ENCODE data around the gene TSTD2.

The TSTD2 gene

GRCh38 chr9:97632985-97633858 lies at the start of gene TSTD2, which contains the start of gene NCBP1:
TSTD2 (minus strand) TSS chr9:97633368; CDS start chr9:97627562, 5,806 bp downstream.
NCBP1 (plus strand) TSS chr9:97633821; CDS start chr9:97633882, 61 bp downstream.
- DNase-seq: peak; percentile 95 to 98

DNA sequence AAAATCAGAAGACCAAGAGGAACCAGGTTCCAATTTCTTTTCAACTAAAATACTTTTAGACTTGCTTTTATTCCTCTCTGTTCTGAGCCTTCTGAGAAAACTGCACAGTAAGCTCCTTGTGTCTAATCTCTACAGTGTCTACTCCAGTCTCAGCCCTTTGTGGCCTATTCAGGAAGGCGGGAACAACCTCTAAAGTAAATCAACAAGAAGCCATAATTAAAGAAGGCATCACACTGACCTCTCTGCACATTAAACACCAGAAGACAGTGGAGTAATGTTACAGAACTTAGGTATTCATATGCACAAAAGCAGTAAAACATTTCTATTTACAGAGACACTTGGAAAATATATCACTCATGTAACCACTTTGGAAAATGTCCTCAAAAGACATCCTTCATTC lies 49.1 kb upstream of the TSTD2 start:
- DNase-seq: no peak

DNA sequence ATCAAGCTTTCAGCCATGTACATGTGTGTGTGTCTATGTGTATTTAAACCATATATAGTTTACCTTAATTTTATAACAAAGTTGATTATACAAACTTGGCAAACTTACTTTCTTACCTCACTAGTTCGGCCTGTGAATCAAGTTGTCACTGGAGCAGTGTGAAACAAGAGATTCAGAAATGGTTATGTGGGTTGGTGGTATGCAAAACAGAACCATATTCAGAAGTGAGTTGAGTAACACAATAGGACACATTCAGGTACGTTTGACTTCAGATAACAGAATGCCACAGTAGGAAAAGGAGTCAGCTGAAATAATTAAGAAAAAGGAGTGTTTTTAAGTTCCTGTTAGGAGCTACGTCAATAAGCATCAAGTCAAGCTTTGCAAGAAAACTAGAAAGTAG lies 42.5 kb upstream of the TSTD2 start:
- DNase-seq: no peak

- DNase-seq: no peak
These were observed 40.8 kb upstream of the TSTD2 start for GRCh38 chr9:97673922-97674321.

DNA sequence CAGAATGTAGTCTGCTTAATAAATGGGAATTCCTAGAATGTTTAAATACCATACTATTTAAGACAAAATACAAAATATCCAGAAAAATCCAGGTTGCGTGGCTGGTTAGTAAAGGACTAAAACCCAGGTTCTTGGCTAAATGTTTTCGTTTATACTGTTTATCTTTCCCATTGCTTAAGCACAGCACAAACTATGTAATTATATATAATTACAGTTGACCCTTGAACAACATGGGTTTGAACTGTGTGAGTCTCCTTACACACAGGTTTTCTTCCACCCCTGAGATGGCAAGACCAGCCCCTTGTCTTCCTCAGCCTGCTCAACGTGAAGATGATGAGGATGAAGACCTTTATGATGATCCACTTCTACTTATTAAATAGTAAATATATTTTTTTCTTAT lies 39.2 kb upstream of the TSTD2 start:
- DNase-seq: no peak

- no peak for DNase-seq
These were observed 37.4 kb upstream of the TSTD2 start for GRCh38 chr9:97670586-97670985.

DNA sequence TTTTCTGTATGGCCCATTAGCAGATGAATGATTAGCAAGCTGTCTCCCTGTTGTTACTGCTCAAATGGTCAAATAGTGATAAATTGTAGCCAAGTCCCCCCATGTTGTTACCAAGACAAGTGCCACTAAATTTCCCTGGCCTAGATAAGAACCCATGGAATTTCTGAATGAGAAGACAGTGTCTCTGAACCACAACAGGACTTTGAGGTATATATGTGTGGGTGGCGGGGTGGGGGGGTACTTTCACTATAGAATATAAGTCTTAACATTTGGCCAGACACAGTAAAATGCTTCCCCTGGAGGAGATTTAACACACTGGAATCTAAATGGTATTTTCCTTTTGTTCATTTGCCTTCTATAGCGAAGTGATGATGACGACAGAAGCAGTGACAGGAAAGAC lies 35.3 kb upstream of the TSTD2 start:
- DNase-seq: no peak

DNA sequence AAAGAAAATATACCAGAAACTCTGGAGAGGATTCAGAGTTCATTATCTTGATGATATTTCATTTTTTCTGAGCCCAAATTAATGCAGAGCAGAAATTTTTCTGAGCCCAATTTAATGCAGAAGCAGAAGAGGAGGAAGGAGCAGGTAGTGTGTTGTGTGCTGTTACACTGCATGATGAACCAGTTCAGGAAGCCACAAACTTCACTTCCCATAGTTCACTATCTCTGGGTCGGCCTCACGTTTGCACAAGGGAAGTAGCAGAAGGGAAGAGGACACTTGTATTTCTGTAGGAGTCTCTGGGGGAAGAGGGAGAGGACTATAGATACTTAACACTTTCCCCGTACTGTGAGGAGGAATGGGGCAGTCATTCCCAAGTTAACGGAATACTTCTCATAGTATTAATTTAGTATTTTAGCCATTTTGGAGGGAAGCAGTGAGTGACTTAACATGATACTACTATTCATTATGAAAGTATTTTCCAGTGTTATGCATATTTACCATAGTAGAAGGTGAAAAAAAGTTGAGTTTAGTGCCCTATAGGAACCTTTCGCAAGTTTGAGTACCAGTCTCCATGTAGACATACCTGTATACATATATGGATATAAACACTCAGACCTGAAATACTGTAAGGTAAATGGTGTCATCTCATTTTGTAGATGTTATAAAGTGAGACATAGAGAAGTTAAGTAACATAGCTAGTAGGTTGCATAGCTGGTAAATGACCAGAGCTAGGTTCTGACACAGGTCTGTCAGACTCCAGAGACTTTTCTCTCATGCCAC lies 33.9 kb upstream of the TSTD2 start:
- no peak for DNase-seq

- no peak for DNase-seq
These were observed 32.6 kb upstream of the TSTD2 start for GRCh38 chr9:97665742-97666141.

- no peak for DNase-seq
These were observed 27.7 kb upstream of the TSTD2 start for GRCh38 chr9:97660847-97661246.

GRCh38 chr9:97660340-97660739 lies 27.2 kb upstream of the TSTD2 start:
- no peak for DNase-seq

- DNase-seq: no peak
These were observed 26.6 kb upstream of the TSTD2 start for GRCh38 chr9:97659771-97660170.

DNA sequence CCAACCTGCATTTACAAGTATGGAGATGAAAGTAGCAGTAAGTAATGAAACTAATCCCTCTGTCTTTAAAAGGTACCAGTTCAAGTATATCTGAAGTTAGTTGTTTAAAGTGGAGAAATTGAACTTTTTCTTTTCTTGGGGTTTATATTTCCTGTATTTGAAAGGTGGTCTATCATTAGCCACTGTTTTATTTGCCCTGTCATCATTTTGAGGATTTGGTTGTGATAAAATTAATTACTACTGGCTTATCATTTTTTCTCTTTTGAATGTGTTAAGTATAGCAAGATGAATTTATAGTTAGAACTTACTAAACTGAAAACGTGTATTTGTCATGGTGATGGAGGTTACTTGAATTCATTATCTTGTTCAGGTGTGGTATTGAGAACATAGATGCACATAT lies 25.5 kb upstream of the TSTD2 start:
- DNase-seq: no peak

DNA sequence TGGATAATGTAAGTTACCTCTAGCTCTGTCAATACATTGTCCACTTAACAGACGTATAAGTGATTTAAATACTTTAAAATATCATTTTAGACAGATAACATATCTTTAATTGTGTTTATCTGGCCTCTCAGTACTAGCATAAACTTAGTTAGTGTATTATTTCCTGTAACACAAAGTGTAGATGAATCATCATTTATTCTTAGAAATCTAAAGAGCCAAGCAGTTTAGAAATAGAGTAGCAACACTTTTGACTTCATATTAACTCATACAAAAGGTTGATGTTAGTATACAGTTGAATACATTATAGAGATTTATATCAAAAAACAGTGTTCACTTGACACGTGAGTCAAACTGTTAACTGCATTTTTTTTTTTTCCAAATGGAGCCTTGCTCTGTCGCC lies 18.5 kb upstream of the TSTD2 start:
- DNase-seq: no peak

DNA sequence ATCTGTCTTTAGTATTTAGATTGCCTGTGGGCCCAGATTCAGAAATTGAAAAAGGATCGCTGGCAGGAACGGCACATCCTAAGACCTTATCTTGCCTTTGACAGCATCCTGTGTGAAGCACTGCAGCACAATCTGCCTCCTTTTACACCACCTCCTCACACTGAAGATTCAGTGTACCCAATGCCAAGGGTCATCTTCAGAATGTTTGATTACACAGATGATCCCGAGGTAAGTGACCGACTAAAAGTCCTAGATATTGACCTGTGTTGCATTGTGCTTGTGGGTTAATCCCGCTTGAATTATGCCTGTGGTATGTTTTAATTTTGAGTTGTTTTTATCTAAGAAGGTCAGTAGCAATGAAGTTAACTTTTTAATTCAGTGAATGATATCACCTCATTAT lies 14.8 kb upstream of the TSTD2 start:
- no peak for DNase-seq

DNA sequence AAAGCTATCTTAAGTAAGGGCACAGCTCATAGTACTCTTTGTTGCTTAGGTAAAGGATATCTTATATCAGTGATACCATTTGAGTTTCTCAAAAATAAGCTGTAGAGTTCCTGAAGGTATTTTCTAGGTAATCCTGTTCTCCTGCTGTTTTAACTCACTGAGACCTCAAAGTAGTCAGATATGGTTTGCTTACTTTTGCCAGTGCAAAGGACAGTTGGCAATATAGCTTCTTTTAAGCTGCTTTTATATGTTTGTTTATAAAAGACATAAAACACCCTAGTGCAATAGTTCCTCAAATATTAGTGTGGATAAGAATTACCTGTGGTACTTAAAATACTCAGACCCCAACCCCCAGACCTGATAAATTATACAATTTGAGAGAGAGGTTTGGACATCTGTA lies 12.6 kb upstream of the TSTD2 start:
- no peak for DNase-seq

DNA sequence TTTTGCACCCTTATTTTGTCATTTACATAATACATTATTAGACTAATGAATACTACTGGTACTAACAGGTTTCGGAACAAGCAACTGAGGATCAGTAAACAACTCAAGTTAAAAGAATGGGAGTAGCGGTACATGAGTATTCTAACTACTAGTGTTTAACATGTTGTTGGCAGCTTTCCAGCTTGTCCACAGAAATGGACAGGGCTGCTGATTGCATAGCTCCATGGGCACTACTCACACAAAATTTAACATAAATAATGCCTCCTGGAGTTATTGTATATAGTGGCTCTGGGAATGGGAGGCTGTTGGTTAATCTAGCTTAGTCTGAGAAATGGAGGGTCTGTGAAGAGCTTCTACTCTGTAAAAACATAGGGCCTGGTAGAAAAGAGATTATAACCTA lies 7.2 kb upstream of the TSTD2 start:
- no peak for DNase-seq

GRCh38 chr9:97638666-97639065 lies 5.5 kb upstream of the TSTD2 start:
- DNase-seq: no peak

- DNase-seq: no peak
These were observed 3.7 kb upstream of the TSTD2 start for GRCh38 chr9:97636903-97637302.

DNA sequence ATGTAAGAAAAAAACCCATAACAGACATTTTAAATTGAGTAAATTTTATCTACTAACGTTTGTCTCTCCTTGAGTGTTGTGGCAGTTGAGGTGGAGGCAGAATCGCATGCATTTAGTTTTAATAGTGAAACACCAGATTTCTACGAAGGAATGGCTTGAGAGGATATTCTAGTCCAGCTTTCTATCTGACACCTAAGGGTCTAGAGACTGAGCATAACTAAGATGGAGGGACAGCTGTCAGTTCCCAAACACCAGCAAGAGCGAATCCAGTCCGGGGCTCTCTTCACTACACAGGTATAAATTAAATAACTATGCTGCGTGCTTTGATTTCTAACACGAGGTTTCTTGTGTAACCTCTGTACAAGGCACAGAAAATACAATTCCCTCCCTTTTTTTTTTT lies 1.9 kb upstream of the TSTD2 start:
- no peak for DNase-seq

DNA sequence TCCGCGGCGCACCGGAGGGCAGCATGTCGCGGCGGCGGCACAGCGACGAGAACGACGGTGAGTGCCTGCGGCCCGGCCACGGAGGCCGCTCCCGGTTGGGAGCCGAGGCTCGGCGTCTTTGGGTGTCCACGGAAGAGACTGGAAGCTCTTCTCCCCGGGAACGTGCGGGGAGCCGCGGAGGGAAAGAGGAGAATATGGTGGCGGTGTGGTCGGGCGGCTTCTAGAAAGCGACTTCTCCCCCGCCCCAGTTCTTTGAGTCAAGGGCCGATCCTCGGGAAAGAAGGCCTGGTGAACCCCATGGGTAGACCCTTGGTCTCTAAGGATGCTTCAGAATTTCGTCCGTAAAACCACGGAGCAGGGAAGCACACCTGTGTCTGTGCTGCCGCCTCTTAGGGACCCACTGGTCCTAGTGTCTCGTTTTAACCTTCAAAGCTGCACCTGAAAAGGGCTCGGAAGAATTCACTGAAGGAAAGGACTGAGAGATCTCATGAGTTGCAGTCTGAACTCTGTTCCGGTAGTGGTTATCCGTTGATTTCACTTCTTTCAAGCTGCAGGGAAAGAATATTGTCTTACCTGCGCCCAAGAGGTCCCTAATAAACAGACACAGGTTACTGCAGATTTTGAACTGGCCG lies 807 bp upstream of the TSTD2 start:
- DNase-seq: no peak

DNA sequence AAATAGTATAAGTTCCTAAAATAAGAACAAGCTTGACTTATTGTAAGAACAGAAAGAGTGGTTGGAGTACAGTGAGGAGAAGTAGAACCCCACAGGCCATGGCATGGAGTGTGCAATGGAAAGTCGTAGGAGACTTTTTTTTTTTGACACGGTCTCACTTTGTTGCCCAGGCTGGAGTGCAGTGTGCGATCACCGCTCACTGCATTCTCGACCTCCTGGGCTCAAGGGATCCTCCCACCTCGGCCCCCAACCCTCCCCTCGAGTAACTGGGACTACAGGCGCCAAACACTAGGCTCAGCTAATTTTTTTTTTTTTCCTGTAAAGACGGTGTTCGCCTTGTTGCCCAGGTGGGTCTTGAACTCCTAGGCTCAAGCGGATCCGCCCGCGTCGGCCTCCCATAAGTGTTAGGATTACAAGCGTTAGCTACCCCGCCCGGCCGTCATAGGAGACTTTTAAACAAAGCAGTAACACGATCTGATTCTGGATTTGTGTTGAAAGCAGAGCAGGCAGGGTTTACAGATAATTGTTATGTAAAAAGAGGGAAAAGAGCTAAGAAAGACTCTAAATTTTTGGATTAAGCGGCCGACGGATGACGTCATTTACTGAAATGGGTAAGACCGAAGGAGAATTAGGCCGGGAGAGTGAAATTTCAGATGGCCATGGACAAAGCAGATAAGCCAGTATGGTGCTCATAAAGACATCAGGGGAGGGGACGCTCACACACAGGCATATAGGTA lies 752 bp downstream of the TSTD2 start:
- DNase-seq: peak in 1 of 2 donors; percentile 75

GRCh38 chr9:97630591-97630990 lies 2.6 kb downstream of the TSTD2 start:
- no peak for DNase-seq

Measured in hippocampal formation (tissue), 2 donors.